SH-SY5Y (cell line): Measurements from ENCODE around the gene HLTF.

ENCODE experiments used
- GATA2 ChIP-seq: IDR thresholded peaks from 2 replicates; pipeline ENCODE4 v1.6.1; 2011; ENCODE audit warnings: mild to moderate bottlenecking, low read depth, low read length
- GATA3 ChIP-seq: IDR thresholded peaks from 2 replicates; pipeline ENCODE4 v1.6.1; 2011; ENCODE audit warnings: low read depth, mild to moderate bottlenecking, low read length, moderate library complexity

The HLTF gene

DNA sequence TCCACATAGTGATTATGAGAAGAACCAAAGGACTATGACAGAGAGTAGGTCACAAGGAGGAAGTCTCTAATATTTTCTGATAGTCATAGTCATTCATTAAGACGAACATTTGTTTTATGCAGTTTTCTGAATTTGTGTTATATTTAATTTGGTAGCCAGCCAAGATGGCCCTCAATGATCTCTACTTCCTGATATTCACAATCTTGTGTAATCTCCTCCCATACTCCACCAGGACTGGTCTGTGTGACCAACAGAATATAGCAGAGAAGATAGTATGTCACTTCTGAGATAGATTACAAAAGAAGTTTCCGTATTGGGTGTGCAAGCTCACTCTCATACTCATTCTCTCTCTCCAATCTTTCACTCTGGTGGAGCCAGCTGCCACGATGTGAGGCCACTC, 30.8 kb downstream of the HLTF start:
- TF ChIP-seq GATA2 = no peak
- TF ChIP-seq GATA3 = no peak

DNA sequence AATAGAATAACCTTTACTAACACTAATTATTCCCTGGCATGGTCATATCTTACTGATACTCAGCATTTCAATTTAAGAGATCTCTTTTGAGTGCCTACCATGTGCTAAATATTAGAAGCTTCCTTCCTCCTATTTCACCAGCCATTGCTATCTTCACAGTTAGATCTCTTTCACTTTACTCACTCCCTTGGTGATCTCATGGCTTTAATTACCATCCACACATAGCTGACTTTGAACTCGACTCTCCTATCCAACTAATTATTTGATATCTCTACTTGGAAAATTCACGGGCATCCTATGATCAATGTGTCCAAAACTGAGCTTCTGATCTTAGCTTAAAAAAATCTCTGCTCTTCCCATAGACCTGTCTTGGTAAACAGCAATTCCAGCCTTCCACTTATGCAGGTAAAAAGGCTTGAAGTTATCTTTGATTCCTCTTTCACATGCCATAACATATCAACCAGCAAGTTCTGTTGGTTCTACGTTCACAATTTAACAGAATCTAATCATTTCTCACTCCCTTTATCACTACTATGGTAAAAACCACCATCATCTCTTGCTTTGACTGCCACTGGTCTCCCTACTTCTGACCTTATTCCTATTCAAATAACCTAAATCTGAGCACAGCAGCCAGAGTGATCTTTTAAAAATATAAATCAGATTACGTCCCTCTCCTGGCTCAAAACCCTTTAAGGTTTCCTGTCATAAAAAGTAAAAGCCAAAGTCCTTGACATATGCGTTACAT, 41.8 kb downstream of the HLTF start:
- no peak for TF ChIP-seq GATA3
- no peak for TF ChIP-seq GATA2

DNA sequence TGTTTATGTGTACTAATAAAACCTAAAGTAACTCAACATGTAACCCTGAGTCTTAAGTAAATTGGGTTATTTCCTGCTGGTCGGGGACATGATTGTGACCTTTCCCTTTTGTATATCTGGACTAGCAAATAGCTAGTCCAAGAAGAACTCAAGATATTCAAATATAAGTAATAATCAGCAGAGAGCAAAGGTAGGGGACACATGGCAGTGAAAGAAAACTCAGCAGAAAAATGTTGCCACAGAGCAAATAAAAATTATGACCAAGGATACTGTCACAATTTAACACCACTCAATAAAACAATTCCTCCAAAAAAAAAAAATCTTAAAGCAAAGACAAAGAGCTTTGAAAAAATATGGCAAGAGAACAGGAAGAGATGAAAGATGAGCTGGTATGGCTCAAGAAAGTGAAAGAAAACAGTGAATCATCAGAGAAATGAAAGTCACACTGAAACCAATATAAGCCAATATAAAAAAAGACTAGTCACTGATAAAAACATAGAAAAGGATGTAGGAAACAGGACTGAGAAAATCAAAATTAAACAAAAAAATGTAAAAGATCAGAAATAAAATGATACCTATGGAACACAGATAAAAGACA, 43.4 kb downstream of the HLTF start:
- TF ChIP-seq GATA2 = no peak

DNA sequence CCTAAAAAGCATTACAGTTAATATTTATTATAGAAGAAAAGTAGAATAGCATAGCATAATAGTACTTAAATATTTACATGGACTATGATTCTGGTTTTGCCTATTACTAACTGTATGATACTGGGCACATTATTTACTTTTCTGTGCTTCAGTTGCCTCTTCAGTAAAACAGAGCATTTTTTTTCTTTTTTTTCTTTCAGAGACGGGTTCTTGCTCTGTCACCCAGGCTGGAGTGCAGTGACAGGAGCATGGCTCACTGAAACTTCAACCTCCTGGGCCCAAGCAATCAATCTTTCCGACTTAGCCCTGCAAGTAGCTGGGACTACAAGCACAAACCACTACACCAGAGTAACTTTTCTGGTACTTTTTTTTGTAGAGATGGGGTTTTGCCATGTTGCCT, 48.0 kb downstream of the HLTF start:
- TF ChIP-seq GATA2 (no peak), GATA3 (no peak)

DNA sequence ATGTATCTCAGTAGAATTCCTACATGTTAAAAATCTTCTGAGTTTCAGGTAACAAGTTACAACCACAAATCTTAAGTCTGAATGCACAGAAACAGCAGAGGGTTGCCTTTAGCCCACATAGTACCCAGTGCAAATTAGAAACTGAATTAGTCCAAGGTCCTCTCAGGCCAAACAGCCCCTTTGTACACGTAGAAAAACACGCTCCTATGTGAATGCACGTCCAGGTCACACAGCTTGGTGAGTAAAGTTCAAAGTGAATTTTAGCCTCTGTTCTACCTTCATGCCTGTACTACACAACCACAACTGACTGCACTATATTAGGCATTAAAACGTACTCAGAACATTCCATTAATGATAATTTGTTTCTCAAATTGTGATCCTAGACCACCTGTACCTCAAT, 48.6 kb downstream of the HLTF start:
- TF ChIP-seq GATA3 = no peak
- TF ChIP-seq GATA2 = no peak

DNA sequence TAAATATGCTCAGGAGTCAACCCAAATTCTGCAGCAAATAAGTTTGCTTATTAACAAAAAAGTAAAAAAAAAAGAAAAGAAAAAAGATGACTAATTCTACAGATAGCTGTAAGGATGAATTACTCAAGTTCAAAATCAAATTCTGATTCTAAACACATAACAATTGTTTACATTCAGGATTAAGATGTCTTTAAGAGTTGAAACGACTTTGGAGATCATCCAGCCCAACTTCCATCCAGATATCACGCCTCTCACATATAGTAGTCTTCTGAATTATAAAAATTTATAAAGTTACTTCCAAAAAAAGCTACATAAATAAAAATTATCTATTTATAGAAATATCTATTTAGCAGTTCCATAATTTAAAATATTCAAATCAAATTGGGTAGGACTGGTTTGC, 55.2 kb downstream of the HLTF start:
- TF ChIP-seq GATA3 = no peak
- no peak for TF ChIP-seq GATA2

DNA sequence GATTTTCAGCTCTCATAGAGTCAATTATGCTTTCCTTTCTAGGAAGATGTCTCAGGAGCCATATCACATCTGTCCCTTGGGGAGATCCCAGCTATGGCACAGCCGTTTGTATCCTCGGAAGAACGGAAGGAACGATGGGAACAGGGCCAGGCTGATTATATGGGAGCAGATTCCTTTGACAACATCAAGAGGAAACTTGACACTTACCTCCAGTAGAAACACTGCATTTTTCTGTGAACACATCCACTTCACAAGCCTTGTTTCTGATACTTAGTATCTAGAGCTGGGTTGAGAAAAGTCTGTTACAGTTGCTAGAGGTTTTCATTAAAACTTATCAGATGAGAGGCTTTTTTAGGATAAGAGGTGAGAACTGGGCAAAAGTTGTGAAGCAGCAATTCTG, 59.6 kb downstream of the HLTF start:
- no peak for TF ChIP-seq GATA3
- no peak for TF ChIP-seq GATA2

DNA sequence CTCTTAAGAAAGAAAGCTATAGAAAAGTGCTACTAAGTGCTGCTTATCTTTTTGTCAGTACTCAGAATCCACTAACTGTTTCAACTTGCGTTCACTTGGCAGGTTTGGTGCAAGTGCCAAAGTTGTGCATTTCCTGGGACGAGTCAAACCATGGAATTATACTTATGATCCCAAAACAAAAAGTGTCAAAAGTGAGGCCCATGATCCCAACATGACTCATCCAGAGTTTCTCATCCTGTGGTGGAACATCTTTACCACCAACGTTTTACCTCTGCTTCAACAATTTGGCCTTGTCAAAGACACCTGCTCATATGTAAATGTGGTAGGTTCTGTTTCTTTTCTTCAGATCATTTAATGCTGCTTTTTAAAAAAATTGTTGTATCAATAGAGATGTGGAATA, 62.4 kb downstream of the HLTF start:
- no peak for TF ChIP-seq GATA2
- no peak for TF ChIP-seq GATA3

DNA sequence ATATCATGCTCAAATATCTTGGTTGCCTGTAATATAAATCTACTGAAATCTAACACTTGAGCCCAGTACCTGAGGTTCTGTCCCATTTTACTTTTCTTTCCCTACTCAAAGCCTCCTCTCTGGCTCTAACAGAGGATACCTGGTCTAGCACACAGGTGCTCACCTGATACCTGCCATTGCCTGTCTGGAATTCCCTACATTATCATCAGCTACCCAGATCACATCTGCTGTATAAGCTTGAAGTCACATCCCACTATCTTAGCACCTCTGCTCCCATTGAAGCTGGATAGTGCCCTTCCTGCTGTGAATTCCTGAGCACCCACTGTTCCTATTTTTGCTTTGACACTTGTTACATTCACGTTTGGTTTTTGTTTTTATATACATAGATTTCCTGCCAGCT, 64.5 kb downstream of the HLTF start:
- TF ChIP-seq GATA2 (no peak), GATA3 (no peak)

DNA sequence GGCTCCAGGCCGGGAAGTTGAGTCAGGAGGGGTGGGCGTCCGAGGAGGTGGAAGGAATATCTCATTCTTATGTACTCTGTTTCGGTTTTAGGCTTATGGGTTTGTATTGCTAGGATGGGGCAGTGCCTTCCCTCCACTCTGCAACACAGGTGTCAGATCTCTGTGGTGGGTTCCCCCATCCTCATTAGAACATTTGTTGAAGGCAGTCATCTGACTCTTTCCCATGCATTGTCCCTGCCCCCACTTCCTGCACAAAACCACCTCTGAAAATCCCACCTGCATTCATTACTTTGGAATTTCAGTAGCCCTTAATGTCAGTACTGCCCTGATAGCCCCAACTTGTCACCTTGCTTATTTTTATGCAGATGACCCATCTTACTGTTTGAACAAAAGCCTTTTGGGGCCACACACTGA, 65.5 kb downstream of the HLTF start:
- TF ChIP-seq GATA2 (no peak), GATA3 (no peak)

DNA sequence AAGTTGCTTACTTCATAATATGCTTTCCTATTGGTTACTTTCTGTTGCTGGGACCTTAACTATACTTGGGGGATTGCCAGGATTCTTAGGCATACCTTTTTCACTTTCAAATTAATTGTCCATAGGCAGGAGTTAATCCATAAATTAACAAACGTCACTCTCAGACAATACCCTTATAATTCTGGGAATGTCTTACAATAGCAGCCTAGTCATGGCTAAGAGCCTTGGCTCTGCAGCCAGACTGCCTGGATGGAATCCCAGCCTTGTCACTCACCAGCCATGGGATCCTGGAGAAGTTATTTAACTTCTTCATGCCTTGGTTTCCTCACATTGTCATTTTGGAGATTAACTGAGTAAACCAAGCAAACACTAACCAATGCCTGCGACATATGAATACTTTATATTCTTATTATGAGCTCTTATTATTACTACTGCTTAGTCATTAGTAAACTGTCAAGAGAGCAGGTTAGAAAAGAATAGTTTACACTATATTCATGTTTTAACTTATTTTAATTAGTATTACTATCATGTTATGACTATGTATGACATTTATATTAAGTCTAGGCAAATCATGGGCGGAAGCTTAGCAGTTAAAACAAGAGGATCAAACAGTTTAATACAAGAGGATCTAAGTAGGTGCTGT, 66.0 kb downstream of the HLTF start:
- TF ChIP-seq GATA2 = no peak
- no peak for TF ChIP-seq GATA3

DNA sequence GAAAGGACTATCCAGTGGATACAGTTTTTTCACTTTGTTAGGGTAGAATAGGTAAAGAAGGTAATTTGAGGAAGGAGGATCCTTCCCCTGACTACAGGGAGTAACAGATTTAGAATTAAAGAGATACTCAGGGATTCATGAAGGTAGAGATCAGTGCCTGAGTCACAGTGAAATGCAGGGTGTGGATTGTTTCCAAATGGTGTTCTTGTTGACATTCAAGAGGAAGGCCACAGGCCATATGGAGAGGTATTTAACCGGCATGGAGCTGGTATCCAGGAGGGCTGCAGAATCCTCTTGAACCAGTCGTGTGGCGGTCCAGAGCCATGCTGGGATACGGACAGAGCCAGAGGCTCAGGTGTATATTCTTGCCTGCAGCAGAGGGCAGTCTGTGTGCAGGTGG, 66.8 kb downstream of the HLTF start:
- TF ChIP-seq GATA2 = no peak
- no peak for TF ChIP-seq GATA3

DNA sequence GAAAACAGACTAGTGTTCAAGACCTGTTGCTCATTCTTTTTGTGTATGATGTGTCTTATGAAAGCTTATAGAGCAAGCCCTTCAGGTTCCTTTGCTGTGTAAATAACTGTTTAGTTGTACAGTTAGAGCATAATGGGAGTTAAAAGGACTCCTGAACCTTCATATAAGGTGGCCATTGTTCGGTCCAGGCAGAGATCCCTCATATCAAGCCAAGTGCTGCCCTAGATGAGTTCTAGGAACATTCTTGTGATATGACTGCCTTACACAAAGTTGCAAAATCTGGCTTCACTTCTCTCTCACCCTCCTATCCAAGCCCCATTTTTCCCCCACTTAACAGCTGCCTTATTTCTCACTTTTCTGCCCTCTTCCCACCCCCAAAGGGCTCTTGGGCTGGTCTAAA, 68.1 kb downstream of the HLTF start:
- TF ChIP-seq GATA2 = no peak
- TF ChIP-seq GATA3 = no peak

DNA sequence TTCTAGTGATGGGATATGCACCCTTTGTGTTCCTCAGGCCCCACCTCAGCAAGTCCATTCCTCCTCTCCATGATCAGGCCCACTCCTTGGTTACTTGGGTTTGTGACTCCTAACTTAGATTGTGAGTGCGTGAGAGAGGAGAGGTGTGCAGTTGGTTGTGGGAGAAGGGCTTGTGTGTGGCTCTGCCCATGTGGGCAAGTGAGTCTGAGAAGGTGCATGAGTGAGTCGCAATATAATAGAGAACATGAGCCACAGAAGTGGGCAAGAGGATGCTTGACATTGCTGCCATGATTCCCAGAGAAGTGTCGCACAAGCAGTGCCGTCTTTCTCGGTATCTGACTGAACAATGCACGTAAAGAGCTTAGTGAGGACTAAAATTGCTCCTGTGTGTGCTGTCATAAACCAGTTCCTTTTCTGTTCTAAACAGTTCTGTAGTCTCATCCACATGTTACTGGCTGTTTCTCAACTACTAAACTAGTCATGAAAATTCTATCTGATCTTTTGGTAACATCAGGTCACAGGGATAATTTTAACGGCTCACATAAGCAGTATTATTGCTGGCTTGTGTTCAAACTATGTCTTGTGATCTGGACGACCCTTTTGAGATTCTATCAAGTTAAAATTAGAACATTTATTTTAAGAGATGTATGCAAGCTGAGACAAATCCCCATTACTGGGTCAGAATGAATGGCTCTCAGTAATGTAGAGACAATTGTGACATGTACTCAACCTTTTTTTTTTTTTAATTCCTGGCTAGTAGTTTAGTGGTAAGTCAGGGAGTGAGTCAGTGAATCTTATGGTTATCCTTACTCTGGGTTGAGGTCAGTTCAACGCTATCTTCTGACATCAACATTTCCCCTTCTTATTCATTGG, 69.4 kb downstream of the HLTF start:
- TF ChIP-seq GATA3 (no peak), GATA2 (no peak)
